CD4-positive, alpha-beta T cell treated with Interleukin-2 at 100 ng/mL for 4 hours (primary cell): ENCODE measurements around the gene PTH2R.
"Not testable (repeated sequence)": the region's sequence is repeated elsewhere in the genome, so short reads cannot be mapped to it uniquely, and the experiment has no call there.

Source experiments
- DNase-seq: peaks from one replicate; pipeline ENCODE4 v3.0.0-alpha.2; 2020; ENCODE audit warnings: low spot score

The PTH2R gene

GRCh38 chr2:208406474-208407451 lies at the start of gene PTH2R:
Gene PTH2R, plus strand, starts transcription at chr2:208406792. Its CDS starts 252 bp downstream, at chr2:208407044.
- no peak for DNase-seq

- DNase-seq, result no peak
Measured at GRCh38 chr2:208356846-208357574, 49.6 kb upstream of the PTH2R start.

GRCh38 chr2:208358758-208359631 lies 47.6 kb upstream of the PTH2R start:
- no peak for DNase-seq

- DNase-seq, result no peak
Measured at GRCh38 chr2:208359632-208359986, 47.0 kb upstream of the PTH2R start.

- no peak for DNase-seq
Measured at GRCh38 chr2:208360259-208361076, 46.1 kb upstream of the PTH2R start.

GRCh38 chr2:208361077-208361441 lies 45.5 kb upstream of the PTH2R start:
- no peak for DNase-seq

- no peak for DNase-seq
Measured at GRCh38 chr2:208363485-208363884, 43.1 kb upstream of the PTH2R start.

GRCh38 chr2:208366215-208367127 lies 40.1 kb upstream of the PTH2R start:
- no peak for DNase-seq

GRCh38 chr2:208369091-208369490 lies 37.5 kb upstream of the PTH2R start:
- DNase-seq, result no peak

- no peak for DNase-seq
Measured at GRCh38 chr2:208370881-208371633, 35.5 kb upstream of the PTH2R start.

GRCh38 chr2:208371634-208371935 lies 35.0 kb upstream of the PTH2R start:
- no peak for DNase-seq

- DNase-seq, result peak; percentile 47
Measured at GRCh38 chr2:208373460-208374089, 33.0 kb upstream of the PTH2R start.

- no peak for DNase-seq
Measured at GRCh38 chr2:208375491-208376068, 31.0 kb upstream of the PTH2R start.

GRCh38 chr2:208377344-208377860 lies 29.2 kb upstream of the PTH2R start:
- not testable (repeated sequence) for DNase-seq

- DNase-seq, result no peak
Measured at GRCh38 chr2:208379192-208379591, 27.4 kb upstream of the PTH2R start.

GRCh38 chr2:208384637-208385036 lies 22.0 kb upstream of the PTH2R start:
- no peak for DNase-seq

- DNase-seq, result no peak
Measured at GRCh38 chr2:208386541-208386940, 20.1 kb upstream of the PTH2R start.

- DNase-seq, result no peak
Measured at GRCh38 chr2:208389940-208390339, 16.7 kb upstream of the PTH2R start.

- no peak for DNase-seq
Measured at GRCh38 chr2:208392300-208392699, 14.3 kb upstream of the PTH2R start.
